ENCODE data around the gene RASSF1. TPM values are rescaled to one million over a fixed set of nuclear protein-coding genes. Genes with fewer than 3 reads are reported as not detected.
A peak's percentile ranks its signal among the peaks of the same experiment; 100 is the strongest.

RASSF1 gene
- total RNA-seq, 1 experiment from 2014 or later: 20.0 TPM

GRCh38 chr3:50365080-50365841 is 24.6 kb upstream of the RASSF1 start:
- no peaks in the 10 kb centered on the region for H4K20me1 ChIP-seq (ENCODE audit: low read length)
- H3K4me2 ChIP-seq (ENCODE audit: low read length): peak overlapping the region; percentile 76
- no peaks in the 10 kb centered on the region for H3K9me3 ChIP-seq (ENCODE audit: low read length)
- DNase-seq (peak; percentile 82), ATAC-seq (peak; percentile 80)
- H3K27me3 ChIP-seq (ENCODE audit: low read length): no peaks in the 10 kb centered on the region
- BruUV-seq (replicated peaks): TSS peak; percentile 43
- 0 out of 2 replicates have a peak overlapping the region, but pooled peaks have one; percentile 1 for H3K9ac ChIP-seq (ENCODE audit: low read length)
- peak overlapping the region; percentile 60 for H2AFZ ChIP-seq (ENCODE audit: low read length)
- no peaks in the 10 kb centered on the region for H3F3A ChIP-seq (ENCODE audit: low read length, unreplicated experiment)
- ChIA-PET CTCF (no interaction called here), POLR2A (ENCODE audit: unreplicated experiment) (interaction anchor here (0.6 kb wide), 1 partner anchor 267 kb away, joined by 4 read pairs; no protein-coding TSS in a partner anchor)
- no peak for TF ChIP-seq EZH2phosphoT487 (IDR thresholded peaks at IDR 0.05; ENCODE audit: borderline replicate concordance, low read length)
- no peak for TF ChIP-seq EZH2 (IDR thresholded peaks at IDR 0.05; ENCODE audit: low read length, unreplicated experiment)
- TF ChIP-seq CTCF (conservative IDR thresholded peaks at IDR 0.05; ENCODE audit: low read depth, low read length): no peak
- intact Hi-C loops (cut with micrococcal nuclease): no loop called here
- H3K27ac ChIP-seq (ENCODE audit: low read length): no peak overlapping the region
- peak overlapping the region; percentile 56 for H3K4me3 ChIP-seq (ENCODE audit: low read length)
- H3K79me2 ChIP-seq (ENCODE audit: low read length): no peaks in the 10 kb centered on the region
- H3K4me1 ChIP-seq (ENCODE audit: insufficient read depth, low read length): no peaks in the 10 kb centered on the region
- H3K36me3 ChIP-seq (ENCODE audit: low read depth, low read length): no peaks in the 10 kb centered on the region
- no peaks in the 10 kb centered on the region for H3K9me2 ChIP-seq (replicated peaks; ENCODE audit: low read length)

- no peak for DNase-seq
- Histone ChIP-seq H3K4me2 (ENCODE audit: low read length) (peak overlapping the region; percentile 71), H3K9me3 (ENCODE audit: low read length) (no peaks in the 10 kb centered on the region), H3K4me1 (ENCODE audit: insufficient read depth, low read length) (0 out of 2 replicates have a peak, but pooled peaks cover 5% of the 10 kb centered on the region), H3F3A (ENCODE audit: low read length, unreplicated experiment) (no peaks in the 10 kb centered on the region), H3K4me3 (ENCODE audit: low read length) (peak overlapping the region; percentile 52), H3K79me2 (ENCODE audit: low read length) (no peaks in the 10 kb centered on the region), H4K20me1 (ENCODE audit: low read length) (no peaks in the 10 kb centered on the region), H3K27me3 (ENCODE audit: low read length) (no peaks in the 10 kb centered on the region), H3K36me3 (ENCODE audit: low read depth, low read length) (no peaks in the 10 kb centered on the region), H3K9me2 (replicated peaks; ENCODE audit: low read length) (no peaks in the 10 kb centered on the region), H3K27ac (ENCODE audit: low read length) (no peak overlapping the region), H2AFZ (ENCODE audit: low read length) (peak overlapping the region; percentile 55; the same call in 1 of the 2 replicates), H3K9ac (ENCODE audit: low read length) (no peak overlapping the region)
- no peak for TF ChIP-seq EZH2phosphoT487 (IDR thresholded peaks at IDR 0.05; ENCODE audit: borderline replicate concordance, low read length)
- no peak for TF ChIP-seq EZH2 (IDR thresholded peaks at IDR 0.05; ENCODE audit: low read length, unreplicated experiment)
- TF ChIP-seq CTCF (conservative IDR thresholded peaks at IDR 0.05; ENCODE audit: low read depth, low read length): no peak
- BruUV-seq (replicated peaks): no TSS peak
- ChIA-PET POLR2A (ENCODE audit: unreplicated experiment) (no interaction called here), CTCF (interaction anchor here (0.6 kb wide), 1 partner anchor 247 kb away, joined by 4 read pairs; the partner anchor contains the start of gene CISH)
- intact Hi-C loops (cut with micrococcal nuclease): no loop called here
- peak; percentile 32 for ATAC-seq
Measured at GRCh38 chr3:50364573-50365079, 24.0 kb upstream of the RASSF1 start.

GRCh38 chr3:50359760-50360110 is 19.1 kb upstream of the RASSF1 start:
- H3K27me3 ChIP-seq (ENCODE audit: low read length): no peaks in the 10 kb centered on the region
- peak overlapping the region; percentile 94 for H2AFZ ChIP-seq (ENCODE audit: low read length)
- H3K4me2 ChIP-seq (ENCODE audit: low read length): peak overlapping the region; percentile 93
- peaks cover 32% of the 10 kb centered on the region for H3K4me1 ChIP-seq (ENCODE audit: insufficient read depth, low read length)
- BruUV-seq (replicated peaks): no TSS peak
- TF ChIP-seq CTCF (conservative IDR thresholded peaks at IDR 0.05; ENCODE audit: low read depth, low read length) (no peak), EZH2 (IDR thresholded peaks at IDR 0.05; ENCODE audit: low read length, unreplicated experiment) (no peak), EZH2phosphoT487 (IDR thresholded peaks at IDR 0.05; ENCODE audit: borderline replicate concordance, low read length) (no peak)
- ChIA-PET CTCF (no interaction called here), POLR2A (ENCODE audit: unreplicated experiment) (no interaction called here)
- H3K9me3 ChIP-seq (ENCODE audit: low read length): no peaks in the 10 kb centered on the region
- ATAC-seq (peak; percentile 3), DNase-seq (no peak)
- H3K79me2 ChIP-seq (ENCODE audit: low read length): peaks cover 46% of the 10 kb centered on the region
- H3K4me3 ChIP-seq (ENCODE audit: low read length): peak overlapping the region; percentile 85
- no peaks in the 10 kb centered on the region for H3K9me2 ChIP-seq (replicated peaks; ENCODE audit: low read length)
- H3K9ac ChIP-seq (ENCODE audit: low read length): no peak overlapping the region
- intact Hi-C loops (cut with micrococcal nuclease): loop anchor here (1.0 kb wide), 2 partner anchors 8 to 124 kb away; no protein-coding TSS in a partner anchor
- H4K20me1 ChIP-seq (ENCODE audit: low read length): peaks cover 36% of the 10 kb centered on the region
- H3F3A ChIP-seq (ENCODE audit: low read length, unreplicated experiment): no peaks in the 10 kb centered on the region
- H3K27ac ChIP-seq (ENCODE audit: low read length): no peak overlapping the region
- peaks cover 17% of the 10 kb centered on the region for H3K36me3 ChIP-seq (ENCODE audit: low read depth, low read length)

All from PC-3 (cell line).